NCI-H2196 treated with DMSO at 0.1 percent for 48 hours (cell line): Measurements from ENCODE around the gene SPRY2.

ENCODE experiments used
- DNase-seq: peaks from one replicate; lab custom pipeline; 2025; ENCODE audit not compliant: unreplicated experiment; lab: John Stamatoyannopoulos, UW

SPRY2 gene

GRCh38 chr13:80341101-80341755 lies at the start of gene SPRY2:
Gene SPRY2 (minus strand): TSS chr13:80341126. CDS start chr13:80337705, 3,421 bp downstream.
- peak; percentile 43 for DNase-seq

DNA sequence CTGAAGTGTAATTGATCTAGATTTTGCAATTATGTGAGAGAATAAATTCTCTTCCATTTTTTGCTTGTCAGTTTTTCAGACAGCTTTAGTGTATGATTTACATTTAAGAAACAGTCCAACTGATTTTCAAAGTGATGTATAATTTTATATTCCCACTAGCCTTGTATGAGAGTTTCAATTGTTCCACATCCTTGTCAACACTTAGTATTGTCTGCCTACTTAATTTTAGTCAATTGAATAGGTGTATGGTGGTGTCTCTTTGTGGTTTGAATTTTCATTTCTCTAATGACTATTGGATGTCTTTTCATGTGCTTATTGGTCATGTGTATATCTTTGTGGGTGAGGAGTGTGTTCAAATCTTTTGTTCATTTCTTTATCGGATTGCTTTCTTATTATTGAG lies 49.4 kb upstream of the SPRY2 start:
- DNase-seq, result no peak

GRCh38 chr13:80389073-80390038 lies 48.4 kb upstream of the SPRY2 start:
- DNase-seq, result no peak

- no peak for DNase-seq
These were observed 47.6 kb upstream of the SPRY2 start for GRCh38 chr13:80388506-80388905.

DNA sequence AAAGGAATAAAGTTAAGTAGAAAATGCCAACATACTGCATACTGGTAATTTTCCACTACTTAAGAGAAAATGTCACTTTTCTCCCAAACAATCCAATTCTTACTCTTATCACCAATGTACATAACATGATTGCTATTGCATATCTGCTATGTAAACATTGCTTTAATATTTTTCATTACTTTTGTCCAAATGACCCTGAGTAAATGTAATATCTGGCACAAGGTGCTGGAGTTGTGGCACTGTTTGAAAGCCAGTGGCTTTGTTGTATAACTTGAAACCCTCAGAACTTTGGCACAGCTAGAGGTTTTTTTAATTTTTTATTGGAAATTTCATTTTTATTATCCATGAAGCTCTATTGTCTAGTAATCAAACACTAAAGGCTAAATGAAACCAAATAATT lies 45.7 kb upstream of the SPRY2 start:
- DNase-seq, result no peak

DNA sequence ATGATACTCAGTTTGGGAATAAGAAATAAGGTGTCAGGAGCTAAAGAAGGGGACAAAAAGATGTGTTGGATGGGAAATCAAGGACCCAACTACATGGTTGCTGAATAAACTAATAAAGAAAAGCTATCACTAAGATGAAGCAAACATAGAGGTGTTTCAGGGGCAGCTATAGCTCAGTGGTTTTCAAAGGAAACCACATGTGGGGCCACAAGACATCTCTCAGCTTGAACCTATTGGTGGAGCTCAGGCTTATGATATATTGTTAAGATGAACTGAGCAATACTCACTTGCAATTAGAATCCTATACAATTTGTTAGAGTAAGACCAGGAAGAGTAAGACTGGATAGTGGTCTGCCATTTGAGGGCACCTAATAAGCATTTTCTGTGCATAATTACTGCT lies 45.1 kb upstream of the SPRY2 start:
- DNase-seq, result no peak

GRCh38 chr13:80382576-80382975 lies 41.6 kb upstream of the SPRY2 start:
- DNase-seq, result no peak

DNA sequence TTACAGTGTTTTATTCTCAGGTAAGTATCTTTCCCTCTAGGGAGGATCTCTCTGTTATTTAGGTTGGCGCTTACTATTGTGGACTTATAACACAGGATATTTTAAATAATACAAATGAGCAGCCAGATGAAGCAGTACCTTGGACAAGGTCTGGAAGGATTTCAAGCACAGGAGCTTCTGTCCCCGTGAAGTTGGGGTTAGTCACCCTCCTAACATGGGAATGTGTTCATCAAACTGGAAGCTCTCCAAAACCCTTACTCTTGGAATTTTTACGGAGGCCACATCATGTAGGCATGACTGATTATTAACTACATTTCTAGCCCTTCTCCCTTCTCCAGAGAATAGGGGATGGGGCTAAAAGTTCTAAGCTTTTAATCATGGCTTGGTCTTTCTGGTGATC lies 38.3 kb upstream of the SPRY2 start:
- DNase-seq, result no peak

DNA sequence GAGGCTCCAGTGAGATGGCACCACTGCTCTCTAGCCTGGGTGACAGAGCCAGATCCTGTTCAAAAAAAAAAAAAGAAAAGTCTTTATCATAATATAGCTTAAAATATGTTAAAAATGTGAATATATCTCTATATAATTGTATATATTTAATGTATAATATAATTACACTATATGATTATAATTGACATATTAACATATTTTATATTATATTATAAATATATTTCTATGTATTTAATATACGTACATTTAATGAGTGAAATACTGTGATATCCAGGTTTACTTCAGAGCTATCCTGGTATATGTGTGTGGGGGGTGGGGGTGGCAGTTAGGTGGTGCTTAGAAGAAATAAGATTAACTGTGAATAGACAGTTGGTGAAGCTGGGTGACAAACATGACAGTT lies 35.6 kb upstream of the SPRY2 start:
- DNase-seq, result no peak

- DNase-seq, result no peak
These were observed 34.0 kb upstream of the SPRY2 start for GRCh38 chr13:80374901-80375300.

GRCh38 chr13:80374444-80374843 lies 33.5 kb upstream of the SPRY2 start:
- no peak for DNase-seq

DNA sequence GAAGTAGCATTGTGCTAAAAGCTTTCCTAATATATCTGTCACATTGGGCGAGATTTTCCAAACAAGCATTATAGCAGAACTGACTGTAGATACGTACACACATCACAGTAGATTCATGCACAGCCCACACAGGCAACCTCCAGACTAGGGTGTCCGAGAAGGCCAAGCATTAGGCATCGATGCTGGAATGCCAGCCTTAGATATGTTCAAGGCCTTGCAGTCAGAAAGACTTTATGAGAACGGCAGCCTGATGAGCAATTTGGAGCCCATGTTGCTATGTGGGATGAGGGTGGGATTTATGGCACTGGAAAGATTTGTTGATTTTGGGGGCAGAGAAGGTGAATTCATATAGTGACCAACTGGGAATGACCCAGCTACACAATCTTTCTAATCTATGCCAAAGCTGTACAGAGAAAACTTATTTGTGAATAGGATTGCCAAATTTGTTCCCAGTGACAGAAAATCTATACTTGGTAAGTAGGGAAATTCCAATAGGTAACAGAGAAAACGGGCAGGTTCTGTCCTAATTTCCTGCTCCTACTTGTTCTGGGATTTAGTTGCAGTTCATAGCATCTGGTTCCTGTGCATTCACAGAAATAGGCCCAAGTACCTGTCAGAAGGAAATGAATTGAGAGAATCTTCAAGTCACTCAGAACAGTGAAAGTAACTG lies 31.0 kb upstream of the SPRY2 start:
- DNase-seq, result no peak

DNA sequence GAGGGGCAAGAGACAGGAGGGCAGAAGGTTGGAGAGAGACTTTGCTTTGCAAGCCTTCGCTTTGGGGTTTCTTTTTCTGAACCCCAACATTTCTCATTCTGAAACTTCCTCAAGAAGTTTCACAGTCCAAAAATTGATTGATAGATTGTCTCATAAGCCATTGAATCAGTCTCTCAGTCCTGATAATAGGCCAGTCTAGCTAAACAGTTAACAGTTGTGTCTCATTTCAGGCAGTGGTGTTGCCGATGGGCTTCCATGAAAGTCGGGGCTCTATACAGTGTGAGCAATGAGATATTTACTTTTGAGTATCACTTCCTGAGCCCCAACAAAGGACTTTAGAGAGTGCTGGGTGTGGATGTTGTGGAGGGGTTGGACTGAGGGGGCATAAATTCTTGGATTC lies 26.5 kb upstream of the SPRY2 start:
- no peak for DNase-seq

GRCh38 chr13:80363890-80364503 lies 23.1 kb upstream of the SPRY2 start:
- DNase-seq, result no peak

- DNase-seq, result no peak
These were observed 21.6 kb upstream of the SPRY2 start for GRCh38 chr13:80362481-80362880.

- no peak for DNase-seq
These were observed 21.0 kb upstream of the SPRY2 start for GRCh38 chr13:80361883-80362327.

- DNase-seq, result no peak
These were observed 20.4 kb upstream of the SPRY2 start for GRCh38 chr13:80361298-80361697.

DNA sequence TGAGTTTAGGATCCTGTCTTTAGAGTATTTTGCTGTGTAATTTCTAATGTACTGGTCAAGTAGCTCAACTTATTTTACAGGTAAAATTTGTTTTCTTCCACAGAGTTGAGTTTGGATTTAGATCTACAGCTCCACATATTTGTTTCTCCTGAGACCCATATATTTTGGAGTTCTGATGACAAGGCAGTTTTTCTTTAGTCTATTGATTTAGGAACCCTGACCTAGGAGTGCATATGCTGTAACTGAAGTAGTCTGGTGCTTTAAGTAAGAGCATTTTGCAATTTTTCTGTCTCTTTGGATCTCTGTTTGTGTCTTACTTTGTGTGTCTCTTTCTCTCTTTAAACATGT lies 19.5 kb upstream of the SPRY2 start:
- no peak for DNase-seq

DNA sequence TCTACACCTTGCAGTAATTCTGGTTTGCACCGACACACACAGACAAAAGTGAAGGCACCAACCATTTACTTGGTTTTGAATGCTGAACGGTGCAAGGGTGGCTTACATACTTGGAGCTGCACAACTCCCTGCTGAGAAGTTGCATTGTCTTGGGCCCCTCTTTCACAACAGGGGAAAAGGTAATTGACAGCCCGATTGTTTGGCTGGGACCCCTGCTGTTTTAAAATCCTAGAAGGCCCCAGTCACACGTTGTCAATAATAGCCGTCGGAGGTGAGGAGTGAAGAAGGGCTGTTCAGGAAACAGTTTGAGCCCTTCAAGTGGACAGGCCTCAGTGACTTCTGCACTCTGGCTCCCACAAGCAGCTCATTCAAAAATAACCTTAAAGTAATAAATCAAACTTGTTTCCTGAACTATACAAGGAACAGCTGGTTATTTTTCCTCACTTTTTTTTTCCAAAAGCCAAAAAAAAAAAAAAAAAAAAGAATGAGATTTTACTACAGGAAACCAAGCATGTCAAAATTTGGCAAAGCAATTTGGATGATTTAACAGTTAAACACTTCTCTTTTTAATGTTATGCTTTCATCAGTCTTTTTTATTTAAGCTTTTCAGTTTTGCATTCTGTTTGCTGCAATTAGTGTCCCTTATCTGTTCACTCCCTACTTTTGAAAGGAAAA lies 19.0 kb upstream of the SPRY2 start:
- DNase-seq, result no peak

GRCh38 chr13:80359414-80359777 lies 18.5 kb upstream of the SPRY2 start:
- DNase-seq, result no peak
